Activated naive CD4-positive, alpha-beta T cell treated with anti-CD3 and anti-CD28 coated beads, Interleukin-2, amount 50 U/mL, for 24 hours (primary cell): ENCODE results near the gene SEPTIN8.
"Not testable (repeated sequence)": the region's sequence is repeated elsewhere in the genome, so short reads cannot be mapped to it uniquely, and the experiment has no call there.

Source experiments
- H3K27ac Mint-ChIP-seq: one replicate; pipeline ENCODE4 v1.8.0; 2021; ENCODE audit warnings: mild to moderate bottlenecking, mixed read lengths
- H3K27me3 Mint-ChIP-seq: one replicate; pipeline ENCODE4 v1.8.0; 2021; ENCODE audit warnings: mixed read lengths
- H3K36me3 Mint-ChIP-seq: one replicate; pipeline ENCODE4 v1.8.0; 2021; ENCODE audit warnings: mixed read lengths
- H3K4me1 Mint-ChIP-seq: one replicate; pipeline ENCODE4 v1.8.0; 2021; ENCODE audit warnings: mixed read lengths
- H3K4me3 Mint-ChIP-seq: one replicate; pipeline ENCODE4 v1.8.0; 2021; ENCODE audit warnings: mild to moderate bottlenecking, mixed read lengths
- H3K9me3 Mint-ChIP-seq: one replicate; pipeline ENCODE4 v1.8.0; 2021; ENCODE audit warnings: mixed read lengths

The SEPTIN8 gene

DNA sequence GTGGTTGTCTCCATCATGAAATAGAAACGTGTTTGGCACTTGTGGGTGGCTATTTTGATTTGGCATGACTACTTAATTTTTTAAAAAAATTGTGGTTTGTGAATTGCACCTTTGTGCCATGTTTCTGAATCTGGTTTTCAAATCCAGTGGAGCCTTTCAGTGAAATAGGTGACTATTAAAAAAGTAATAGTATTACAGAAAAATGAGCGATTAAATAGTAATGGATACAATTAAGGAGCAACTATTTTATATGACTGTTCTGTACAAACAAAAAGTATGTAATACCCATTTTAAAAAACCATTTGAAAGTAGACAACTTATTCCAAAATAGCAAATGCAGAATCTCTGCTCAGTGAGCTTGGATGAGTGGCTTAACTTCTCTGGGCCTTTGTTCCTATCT lies 39.0 kb upstream of the SEPTIN8 start:
- Mint-ChIP-seq H3K36me3 (peaks cover 2% of the 10 kb centered on the region), H3K27me3 (peaks cover 21% of the 10 kb centered on the region), H3K4me1 (peaks cover 26% of the 10 kb centered on the region), H3K9me3 (no peaks in the 10 kb centered on the region), H3K4me3 (peak overlapping the region; percentile 19), H3K27ac (no peak overlapping the region)

- H3K4me3 Mint-ChIP-seq = no peak overlapping the region
- H3K27me3 Mint-ChIP-seq = peaks cover 27% of the 10 kb centered on the region
- no peak overlapping the region for H3K27ac Mint-ChIP-seq
- H3K9me3 Mint-ChIP-seq = no peaks in the 10 kb centered on the region
- H3K36me3 Mint-ChIP-seq = peaks cover 2% of the 10 kb centered on the region
- peaks cover 23% of the 10 kb centered on the region for H3K4me1 Mint-ChIP-seq
Measured at GRCh38 chr5:132815454-132815853, 38.4 kb upstream of the SEPTIN8 start.

GRCh38 chr5:132814503-132815294 lies 37.7 kb upstream of the SEPTIN8 start:
- Mint-ChIP-seq H3K27ac (no peak overlapping the region), H3K36me3 (peaks cover 2% of the 10 kb centered on the region), H3K9me3 (no peaks in the 10 kb centered on the region), H3K27me3 (peaks cover 28% of the 10 kb centered on the region), H3K4me3 (peak overlapping the region; percentile 42), H3K4me1 (peaks cover 16% of the 10 kb centered on the region)

DNA sequence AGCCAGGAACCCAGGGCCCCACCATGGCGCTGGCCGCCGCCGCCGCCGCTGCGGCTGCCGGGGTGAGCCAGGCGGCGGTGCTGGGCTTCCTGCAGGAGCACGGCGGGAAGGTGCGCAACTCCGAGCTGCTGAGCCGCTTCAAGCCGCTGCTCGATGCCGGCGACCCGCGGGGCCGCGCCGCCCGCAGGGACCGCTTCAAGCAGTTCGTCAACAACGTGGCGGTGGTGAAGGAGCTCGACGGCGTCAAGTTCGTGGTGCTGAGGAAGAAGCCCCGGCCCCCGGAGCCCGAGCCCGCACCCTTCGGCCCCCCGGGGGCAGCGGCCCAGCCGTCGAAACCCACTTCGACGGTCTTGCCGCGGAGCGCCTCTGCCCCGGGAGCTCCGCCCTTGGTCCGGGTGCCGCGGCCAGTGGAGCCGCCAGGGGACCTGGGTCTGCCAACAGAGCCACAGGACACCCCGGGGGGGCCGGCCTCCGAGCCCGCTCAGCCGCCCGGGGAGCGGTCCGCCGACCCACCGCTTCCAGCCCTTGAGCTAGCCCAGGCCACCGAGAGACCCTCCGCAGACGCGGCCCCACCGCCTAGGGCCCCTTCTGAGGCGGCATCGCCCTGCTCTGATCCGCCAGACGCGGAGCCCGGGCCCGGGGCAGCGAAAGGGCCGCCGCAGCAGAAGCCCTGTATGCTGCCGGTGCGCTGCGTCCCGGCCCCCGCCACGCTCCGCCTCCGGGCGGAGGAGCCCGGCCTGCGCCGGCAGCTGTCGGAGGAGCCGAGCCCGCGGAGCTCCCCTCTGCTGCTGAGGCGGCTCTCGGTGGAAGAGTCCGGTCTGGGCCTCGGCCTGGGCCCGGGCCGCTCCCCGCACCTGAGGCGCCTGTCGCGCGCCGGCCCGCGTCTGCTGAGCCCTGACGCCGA lies 36.8 kb upstream of the SEPTIN8 start:
- Mint-ChIP-seq H3K27me3 (peaks cover 31% of the 10 kb centered on the region), H3K36me3 (peaks cover 2% of the 10 kb centered on the region), H3K9me3 (no peaks in the 10 kb centered on the region), H3K4me1 (peaks cover 10% of the 10 kb centered on the region), H3K4me3 (no peak overlapping the region), H3K27ac (no peak overlapping the region)

- H3K27ac Mint-ChIP-seq = peak within 1 kb of the TSS; percentile 55
- H3K36me3 Mint-ChIP-seq = peaks cover 2% of the 10 kb centered on the region
- H3K4me3 Mint-ChIP-seq = peak within 1 kb of the TSS; percentile 83
- H3K4me1 Mint-ChIP-seq = peaks cover 10% of the 10 kb centered on the region
- peaks cover 33% of the 10 kb centered on the region for H3K27me3 Mint-ChIP-seq
- no peaks in the 10 kb centered on the region for H3K9me3 Mint-ChIP-seq
Measured at GRCh38 chr5:132812781-132813598, 36.0 kb upstream of the SEPTIN8 start, which contains the start of gene SOWAHA. Gene SOWAHA, plus strand, starts transcription at chr5:132813302. Its CDS starts 320 bp downstream, at chr5:132813622.

DNA sequence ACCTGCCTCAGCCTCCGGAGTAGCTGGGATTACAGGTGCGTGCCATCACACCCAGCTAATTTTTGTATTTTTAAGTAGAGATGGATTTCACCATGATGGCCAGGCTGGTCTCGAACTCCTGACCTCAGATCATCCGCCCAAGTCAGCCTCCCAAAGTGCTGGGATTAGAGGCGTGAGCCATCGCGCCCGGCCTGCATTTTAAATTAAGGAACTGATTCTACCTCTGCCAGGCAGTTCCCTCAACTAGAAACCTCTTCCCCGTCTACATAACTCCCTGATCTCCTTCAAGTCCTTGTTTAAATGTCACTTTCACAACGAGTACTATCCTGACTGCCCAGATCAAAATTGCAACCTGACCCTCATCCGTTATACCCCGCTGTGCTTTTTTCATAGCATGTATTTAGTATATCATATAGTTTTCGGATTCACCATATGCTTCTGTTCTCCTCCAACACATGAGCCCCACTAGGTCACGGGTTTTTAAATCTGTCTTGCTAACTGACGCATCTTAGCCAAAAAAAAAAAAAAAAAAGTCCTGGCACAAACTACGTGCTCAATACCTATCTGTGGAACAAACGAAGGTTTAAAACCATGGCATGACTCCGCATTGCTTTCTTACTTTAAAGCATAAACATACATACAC lies 35.2 kb upstream of the SEPTIN8 start:
- peaks cover 2% of the 10 kb centered on the region for H3K36me3 Mint-ChIP-seq
- H3K27ac Mint-ChIP-seq = no peak overlapping the region
- peak overlapping the region; percentile 83 for H3K4me3 Mint-ChIP-seq
- no peaks in the 10 kb centered on the region for H3K9me3 Mint-ChIP-seq
- H3K4me1 Mint-ChIP-seq = peaks cover 10% of the 10 kb centered on the region
- peaks cover 37% of the 10 kb centered on the region for H3K27me3 Mint-ChIP-seq

DNA sequence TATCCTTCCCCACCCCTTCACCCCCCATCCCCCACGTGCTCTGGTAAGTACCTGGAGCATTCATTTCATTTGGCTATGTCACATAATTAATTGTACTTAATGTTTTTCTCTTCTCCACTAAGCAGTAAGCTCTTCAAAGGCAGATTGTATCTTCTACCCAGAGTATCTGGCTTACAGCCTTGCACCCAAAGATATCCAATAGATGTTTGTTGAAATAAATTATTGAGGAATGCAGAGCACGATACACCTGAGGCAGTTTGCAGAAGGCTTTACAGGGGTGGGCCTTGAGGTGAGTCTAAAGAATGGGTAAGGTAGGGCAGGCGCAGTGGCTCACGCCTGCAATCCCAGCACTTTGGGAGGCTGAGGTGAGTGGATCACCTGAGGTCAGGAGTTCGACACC lies 33.6 kb upstream of the SEPTIN8 start:
- Mint-ChIP-seq H3K27ac (no peak overlapping the region), H3K4me3 (no peak overlapping the region), H3K9me3 (no peaks in the 10 kb centered on the region), H3K4me1 (peaks cover 10% of the 10 kb centered on the region), H3K36me3 (peaks cover 2% of the 10 kb centered on the region), H3K27me3 (peaks cover 43% of the 10 kb centered on the region)

DNA sequence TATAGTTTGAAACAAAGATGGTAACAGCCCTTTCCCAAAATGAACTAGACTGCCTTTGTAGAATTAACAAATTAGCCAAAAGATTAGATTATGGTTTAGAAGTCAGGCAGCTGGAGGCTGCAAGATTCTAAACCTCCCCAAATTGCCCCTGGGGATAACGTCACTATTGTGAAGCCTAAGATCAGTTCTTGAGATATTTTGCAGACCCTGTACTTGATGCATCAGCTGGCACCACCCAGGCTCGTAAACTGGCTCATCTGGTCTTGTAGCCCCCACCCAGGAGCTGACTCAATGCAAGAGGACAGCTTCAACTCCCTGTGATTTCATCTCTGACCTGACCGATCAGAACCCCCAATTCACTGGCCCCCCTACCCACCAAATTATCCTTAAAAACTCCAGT lies 31.8 kb upstream of the SEPTIN8 start:
- Mint-ChIP-seq H3K27me3 (peaks cover 54% of the 10 kb centered on the region), H3K4me1 (peaks cover 10% of the 10 kb centered on the region), H3K4me3 (no peak overlapping the region), H3K9me3 (no peaks in the 10 kb centered on the region), H3K36me3 (no peaks in the 10 kb centered on the region), H3K27ac (no peak overlapping the region)

GRCh38 chr5:132808448-132808847 lies 31.4 kb upstream of the SEPTIN8 start:
- Mint-ChIP-seq H3K4me3 (no peak overlapping the region), H3K27ac (no peak overlapping the region), H3K4me1 (peaks cover 10% of the 10 kb centered on the region), H3K27me3 (peaks cover 56% of the 10 kb centered on the region), H3K36me3 (no peaks in the 10 kb centered on the region), H3K9me3 (no peaks in the 10 kb centered on the region)

DNA sequence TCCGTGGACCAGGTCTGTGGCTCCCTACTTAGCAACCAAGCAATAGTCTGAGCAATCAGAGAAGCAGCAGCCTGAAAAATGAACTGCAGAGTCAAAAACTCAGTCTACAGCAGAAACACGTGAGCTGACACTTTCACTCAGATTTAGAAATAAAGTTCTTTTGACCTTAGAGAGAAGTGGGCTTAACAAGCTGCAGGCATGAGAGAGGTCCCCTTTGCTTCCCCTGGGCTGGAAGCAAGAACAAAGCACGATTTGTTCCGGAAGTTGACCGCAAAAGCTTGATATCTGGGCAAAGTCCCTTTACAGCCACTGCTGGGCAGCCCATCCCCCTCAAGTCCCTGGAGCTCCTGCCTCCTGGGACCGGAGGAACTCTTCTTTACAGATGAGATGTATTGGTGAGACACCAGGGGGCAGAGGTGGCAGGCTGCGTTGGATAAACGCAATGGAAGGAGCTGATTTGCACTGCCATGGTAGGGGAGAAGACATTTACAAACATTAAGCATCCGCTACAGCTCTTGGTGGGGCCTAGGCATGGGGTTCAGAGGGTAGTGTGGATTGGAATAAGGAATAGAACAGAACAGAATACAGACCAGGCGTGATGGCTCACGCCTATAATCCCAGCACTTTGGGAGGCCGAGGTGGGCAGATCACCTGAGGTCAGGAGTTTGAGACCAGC lies 30.3 kb upstream of the SEPTIN8 start:
- Mint-ChIP-seq H3K27ac (no peak overlapping the region), H3K4me1 (peaks cover 2% of the 10 kb centered on the region), H3K27me3 (peaks cover 52% of the 10 kb centered on the region)

GRCh38 chr5:132806804-132807162 lies 29.7 kb upstream of the SEPTIN8 start:
- peaks cover 55% of the 10 kb centered on the region for H3K27me3 Mint-ChIP-seq
- H3K36me3 Mint-ChIP-seq, H3K4me3 Mint-ChIP-seq, H3K9me3 Mint-ChIP-seq, H3K4me1 Mint-ChIP-seq: not testable (repeated sequence)
- peak overlapping the region; percentile 30 for H3K27ac Mint-ChIP-seq

More for the DNA sequence above, 30.3 kb upstream of the SEPTIN8 start:
- no peak overlapping the region for H3K4me3 Mint-ChIP-seq
- no peaks in the 10 kb centered on the region for H3K9me3 Mint-ChIP-seq
- no peaks in the 10 kb centered on the region for H3K36me3 Mint-ChIP-seq

DNA sequence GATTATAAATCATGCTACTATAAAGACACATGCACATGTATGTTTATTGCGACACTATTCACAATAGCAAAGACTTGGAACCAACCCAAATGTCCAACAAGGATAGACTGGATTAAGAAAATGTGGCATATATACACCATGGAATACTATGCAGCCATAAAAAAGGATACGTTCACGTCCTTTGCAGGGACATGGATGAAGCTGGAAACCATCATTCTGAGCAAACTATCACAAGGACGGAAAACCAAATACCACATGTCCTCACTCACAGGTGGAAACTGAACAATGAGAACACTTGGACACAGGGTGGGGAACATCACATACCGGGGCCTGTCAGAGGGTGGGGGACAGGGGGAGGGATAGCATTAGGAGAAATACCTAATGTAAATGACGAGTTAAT lies 28.8 kb upstream of the SEPTIN8 start:
- H3K4me1 Mint-ChIP-seq, H3K36me3 Mint-ChIP-seq, H3K4me3 Mint-ChIP-seq, H3K27ac Mint-ChIP-seq, H3K9me3 Mint-ChIP-seq: not testable (repeated sequence)
- H3K27me3 Mint-ChIP-seq = peaks cover 48% of the 10 kb centered on the region

DNA sequence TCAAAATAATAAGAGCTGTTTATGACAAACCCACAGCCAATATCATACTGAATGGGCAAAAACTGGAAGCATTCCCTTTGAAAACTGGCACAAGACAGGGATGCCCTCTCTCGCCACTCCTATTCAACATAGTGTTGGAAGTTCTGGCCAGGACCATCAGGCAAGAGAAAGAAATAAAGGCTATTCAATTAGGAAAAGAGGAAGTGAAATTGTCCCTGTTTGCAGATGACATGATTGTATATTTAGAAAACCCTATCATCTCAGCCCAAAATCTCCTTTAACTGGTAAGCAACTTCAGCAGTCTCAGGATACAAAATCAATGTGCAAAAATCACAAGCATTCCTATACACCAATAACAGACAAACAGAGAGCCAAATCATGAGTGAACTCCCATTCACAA lies 27.2 kb upstream of the SEPTIN8 start:
- H3K4me1 Mint-ChIP-seq, H3K9me3 Mint-ChIP-seq, H3K4me3 Mint-ChIP-seq, H3K27ac Mint-ChIP-seq, H3K36me3 Mint-ChIP-seq: not testable (repeated sequence)
- H3K27me3 Mint-ChIP-seq = peaks cover 44% of the 10 kb centered on the region

GRCh38 chr5:132802685-132803066 lies 25.6 kb upstream of the SEPTIN8 start:
- peaks cover 41% of the 10 kb centered on the region for H3K27me3 Mint-ChIP-seq
- H3K4me3 Mint-ChIP-seq, H3K36me3 Mint-ChIP-seq, H3K4me1 Mint-ChIP-seq, H3K27ac Mint-ChIP-seq, H3K9me3 Mint-ChIP-seq: not testable (repeated sequence)
